ENCODE results near the gene STAB2. TPM values are rescaled to one million over a fixed set of nuclear protein-coding genes. Genes with fewer than 3 reads are reported as not detected.

STAB2 gene
- total and polyA plus RNA-seq, 2 donors (not counting 1 experiment from before 2014, with no cell fraction given) = not detected

DNA sequence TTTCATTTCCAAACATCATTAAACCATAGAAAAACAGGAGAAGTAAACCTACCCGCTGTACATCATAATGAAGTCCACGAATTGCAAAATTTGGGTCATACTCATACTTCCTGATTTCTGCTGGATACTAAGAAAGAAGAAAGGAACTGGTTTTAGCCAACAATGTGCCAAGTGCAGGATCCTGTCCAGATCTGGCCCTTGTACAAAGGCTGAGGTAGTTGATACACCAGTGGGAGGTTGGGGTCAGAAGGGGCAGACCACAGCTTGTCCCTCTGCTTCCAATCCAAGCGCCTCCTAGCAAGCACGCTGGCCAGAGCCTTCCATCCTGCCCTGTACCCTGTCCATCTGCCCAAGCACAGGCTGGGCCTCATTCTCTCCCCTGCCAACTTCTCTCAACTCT is 219.7 kb downstream of the STAB2 start:
- no peak overlapping the region for H3K27ac ChIP-seq (ENCODE audit: low read length in 2 of 2)
- no peak overlapping the region for H3K4me3 ChIP-seq (ENCODE audit: control extremely low read depth in 1 of 5, extremely low read depth in 1 of 5, insufficient read depth in 1 of 5, low read depth in 2 of 5, low read length in 4 of 5)
- no peak overlapping the region for H3K27ac Mint-ChIP-seq
- H3K79me2 ChIP-seq (ENCODE audit: control insufficient read depth, insufficient read depth, low read length) = no peaks in the 10 kb centered on the region
- TF ChIP-seq, protein P1, sequence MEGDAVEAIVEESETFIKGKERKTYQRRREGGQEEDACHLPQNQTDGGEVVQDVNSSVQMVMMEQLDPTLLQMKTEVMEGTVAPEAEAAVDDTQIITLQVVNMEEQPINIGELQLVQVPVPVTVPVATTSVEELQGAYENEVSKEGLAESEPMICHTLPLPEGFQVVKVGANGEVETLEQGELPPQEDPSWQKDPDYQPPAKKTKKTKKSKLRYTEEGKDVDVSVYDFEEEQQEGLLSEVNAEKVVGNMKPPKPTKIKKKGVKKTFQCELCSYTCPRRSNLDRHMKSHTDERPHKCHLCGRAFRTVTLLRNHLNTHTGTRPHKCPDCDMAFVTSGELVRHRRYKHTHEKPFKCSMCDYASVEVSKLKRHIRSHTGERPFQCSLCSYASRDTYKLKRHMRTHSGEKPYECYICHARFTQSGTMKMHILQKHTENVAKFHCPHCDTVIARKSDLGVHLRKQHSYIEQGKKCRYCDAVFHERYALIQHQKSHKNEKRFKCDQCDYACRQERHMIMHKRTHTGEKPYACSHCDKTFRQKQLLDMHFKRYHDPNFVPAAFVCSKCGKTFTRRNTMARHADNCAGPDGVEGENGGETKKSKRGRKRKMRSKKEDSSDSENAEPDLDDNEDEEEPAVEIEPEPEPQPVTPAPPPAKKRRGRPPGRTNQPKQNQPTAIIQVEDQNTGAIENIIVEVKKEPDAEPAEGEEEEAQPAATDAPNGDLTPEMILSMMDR (IDR thresholded peaks at IDR 0.05) = no peak
- TF ChIP-seq EZH2 (IDR thresholded peaks at IDR 0.05; ENCODE audit: borderline replicate concordance, insufficient read depth, low read depth, low read length, poor library complexity, severe bottlenecking) = no peak
- H3K9me3 ChIP-seq (ENCODE audit: control extremely low read depth in 1 of 3, control insufficient read depth in 2 of 3, insufficient read depth in 1 of 3, low read length in 2 of 3) = no peaks in the 10 kb centered on the region
- H3K9ac ChIP-seq (ENCODE audit: low read length) = no peak overlapping the region
- no peaks in the 10 kb centered on the region for H3K9me3 Mint-ChIP-seq (ENCODE audit: insufficient read depth)
- no peak overlapping the region for H2AFZ ChIP-seq (ENCODE audit: insufficient read depth, low read depth, low read length, poor library complexity, severe bottlenecking)
- H3K4me1 Mint-ChIP-seq = no peaks in the 10 kb centered on the region
- no peak overlapping the region for H3K4me2 ChIP-seq (replicated peaks; ENCODE audit: low read depth, low read length, poor library complexity, severe bottlenecking)
- H3K36me3 ChIP-seq (replicated peaks in 1 of 2; ENCODE audit: control extremely low read depth in 1 of 2, control insufficient read depth in 1 of 2, extremely low read depth in 1 of 2, insufficient read depth in 2 of 2, low read length in 1 of 2) = peaks cover 6 to 34% of the 10 kb centered on the region in 2 experiments
- ChIA-PET CTCF (no interaction called here), POLR2A (no interaction called here)
- no peak overlapping the region for H3K4me3 Mint-ChIP-seq
- H3K4me1 ChIP-seq (ENCODE audit: control insufficient read depth in 2 of 2, insufficient read depth in 2 of 2, low read length in 2 of 2) = no peaks in the 10 kb centered on the region
- no peaks in the 10 kb centered on the region for H3K27me3 Mint-ChIP-seq
- DNase-seq = no peak
- no peak for ATAC-seq (ENCODE audit: low read depth)
- H4K20me1 ChIP-seq (ENCODE audit: control insufficient read depth, insufficient read depth, low read length, poor library complexity, severe bottlenecking) = no peaks in the 10 kb centered on the region
- 100% methylated on average over 2 of the region's 4 CpGs for WGBS (ENCODE audit: insufficient coverage)
- intact Hi-C loops (cut with micrococcal nuclease) = no loop called here
- H3K27me3 ChIP-seq (replicated peaks in 1 of 4; ENCODE audit: control extremely low read depth in 1 of 4, control insufficient read depth in 3 of 4, insufficient read depth in 4 of 4, low read length in 3 of 4) = no peaks in the 10 kb centered on the region

- Histone ChIP-seq H3K79me2 (ENCODE audit: control insufficient read depth, insufficient read depth, low read length) (no peaks in the 10 kb centered on the region), H3K4me2 (replicated peaks; ENCODE audit: low read depth, low read length, poor library complexity, severe bottlenecking) (no peak overlapping the region), H3K9me3 (ENCODE audit: control extremely low read depth in 1 of 3, control insufficient read depth in 2 of 3, insufficient read depth in 1 of 3, low read length in 2 of 3) (no peaks in the 10 kb centered on the region), H3K4me3 (ENCODE audit: control extremely low read depth in 1 of 5, extremely low read depth in 1 of 5, insufficient read depth in 1 of 5, low read depth in 2 of 5, low read length in 4 of 5) (no peak overlapping the region), H3K27ac (ENCODE audit: low read length in 2 of 2) (no peak overlapping the region), H3K9ac (ENCODE audit: low read length) (no peak overlapping the region), H3K4me1 (ENCODE audit: control insufficient read depth in 2 of 2, insufficient read depth in 2 of 2, low read length in 2 of 2) (no peaks in the 10 kb centered on the region), H4K20me1 (ENCODE audit: control insufficient read depth, insufficient read depth, low read length, poor library complexity, severe bottlenecking) (no peaks in the 10 kb centered on the region), H3K27me3 (replicated peaks in 1 of 4; ENCODE audit: control extremely low read depth in 1 of 4, control insufficient read depth in 3 of 4, insufficient read depth in 4 of 4, low read length in 3 of 4) (no peaks in the 10 kb centered on the region), H3K36me3 (replicated peaks in 1 of 2; ENCODE audit: control extremely low read depth in 1 of 2, control insufficient read depth in 1 of 2, extremely low read depth in 1 of 2, insufficient read depth in 2 of 2, low read length in 1 of 2) (peaks cover 6 to 32% of the 10 kb centered on the region in 2 experiments), H2AFZ (ENCODE audit: insufficient read depth, low read depth, low read length, poor library complexity, severe bottlenecking) (no peak overlapping the region)
- POLR2A ChIA-PET = no interaction called here
- intact Hi-C loops (cut with micrococcal nuclease) = no loop called here
- Mint-ChIP-seq H3K27me3 (no peaks in the 10 kb centered on the region), H3K27ac (no peak overlapping the region), H3K4me3 (no peak overlapping the region), H3K9me3 (ENCODE audit: insufficient read depth) (no peaks in the 10 kb centered on the region), H3K4me1 (no peaks in the 10 kb centered on the region)
- CTCF ChIA-PET = interaction anchor here (0.5 kb wide), 1 partner anchor 525 kb away, joined by 3 read pairs; no protein-coding TSS in a partner anchor
- 90% methylated on average over 7 of the region's 9 CpGs for WGBS (ENCODE audit: insufficient coverage)
- no peak for DNase-seq
- TF ChIP-seq EZH2 (IDR thresholded peaks at IDR 0.05; ENCODE audit: borderline replicate concordance, insufficient read depth, low read depth, low read length, poor library complexity, severe bottlenecking) = no peak
- TF ChIP-seq, protein P1 (IDR thresholded peaks at IDR 0.05) = no peak
- ATAC-seq (ENCODE audit: low read depth) = no peak
Measured at GRCh38 chr12:103807561-103808238, 220.6 kb downstream of the STAB2 start.
